Measurements from ENCODE around the gene CTDSPL. TPM values are rescaled to one million over a fixed set of nuclear protein-coding genes. Genes with fewer than 3 reads are reported as not detected.
A peak's percentile ranks its signal among the peaks of the same experiment; 100 is the strongest.

The CTDSPL gene
- total and polyA plus RNA-seq, 2 of the 13 experiments (the other 11 are each of a cell fraction or from before 2014, with no cell fraction given), result 26.1 to 142 TPM

DNA sequence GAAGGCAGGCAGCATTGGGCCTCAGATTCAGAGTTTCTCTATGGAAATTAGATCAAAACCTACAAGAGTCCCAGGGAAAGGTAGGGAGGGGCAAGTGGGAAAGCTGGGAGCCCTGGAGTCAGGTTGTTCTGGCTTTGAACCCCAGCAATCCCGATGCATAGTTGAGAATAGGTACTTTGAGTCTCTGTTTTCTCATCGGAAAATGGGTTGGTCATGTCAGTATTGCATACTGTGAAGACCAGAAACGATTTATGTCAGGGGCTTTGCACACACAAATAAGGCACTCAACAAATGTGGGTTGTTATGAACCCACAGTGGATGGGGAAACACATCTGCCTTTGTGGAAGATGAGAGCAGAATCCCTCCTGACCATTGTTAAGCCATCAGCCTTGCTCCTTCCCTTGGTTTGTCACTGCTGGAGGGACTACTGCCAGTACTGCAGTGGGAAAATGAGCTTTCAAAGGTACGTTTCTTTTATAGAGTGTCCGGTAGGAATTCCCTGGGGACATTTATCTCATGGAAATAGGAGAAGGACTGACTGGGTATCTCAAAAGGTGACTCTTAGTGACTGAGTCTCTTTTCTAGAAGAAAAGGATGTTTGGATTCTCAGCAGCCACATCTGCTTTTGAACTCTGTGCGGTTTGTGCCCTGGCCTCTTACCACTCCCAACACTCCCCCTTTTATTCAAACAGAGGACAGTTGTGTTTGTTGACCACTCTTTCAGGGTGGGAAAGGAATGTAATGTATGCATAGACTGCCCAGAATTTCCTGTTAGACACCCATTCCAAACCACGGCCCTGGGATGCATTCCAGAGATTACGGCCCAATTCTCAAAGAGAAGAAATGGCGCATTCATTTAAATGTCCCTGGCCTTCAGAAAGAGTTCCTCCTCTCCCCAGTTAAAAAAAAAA, 74.3 kb downstream of the CTDSPL start (continued):
- TF ChIP-seq, protein P1, sequence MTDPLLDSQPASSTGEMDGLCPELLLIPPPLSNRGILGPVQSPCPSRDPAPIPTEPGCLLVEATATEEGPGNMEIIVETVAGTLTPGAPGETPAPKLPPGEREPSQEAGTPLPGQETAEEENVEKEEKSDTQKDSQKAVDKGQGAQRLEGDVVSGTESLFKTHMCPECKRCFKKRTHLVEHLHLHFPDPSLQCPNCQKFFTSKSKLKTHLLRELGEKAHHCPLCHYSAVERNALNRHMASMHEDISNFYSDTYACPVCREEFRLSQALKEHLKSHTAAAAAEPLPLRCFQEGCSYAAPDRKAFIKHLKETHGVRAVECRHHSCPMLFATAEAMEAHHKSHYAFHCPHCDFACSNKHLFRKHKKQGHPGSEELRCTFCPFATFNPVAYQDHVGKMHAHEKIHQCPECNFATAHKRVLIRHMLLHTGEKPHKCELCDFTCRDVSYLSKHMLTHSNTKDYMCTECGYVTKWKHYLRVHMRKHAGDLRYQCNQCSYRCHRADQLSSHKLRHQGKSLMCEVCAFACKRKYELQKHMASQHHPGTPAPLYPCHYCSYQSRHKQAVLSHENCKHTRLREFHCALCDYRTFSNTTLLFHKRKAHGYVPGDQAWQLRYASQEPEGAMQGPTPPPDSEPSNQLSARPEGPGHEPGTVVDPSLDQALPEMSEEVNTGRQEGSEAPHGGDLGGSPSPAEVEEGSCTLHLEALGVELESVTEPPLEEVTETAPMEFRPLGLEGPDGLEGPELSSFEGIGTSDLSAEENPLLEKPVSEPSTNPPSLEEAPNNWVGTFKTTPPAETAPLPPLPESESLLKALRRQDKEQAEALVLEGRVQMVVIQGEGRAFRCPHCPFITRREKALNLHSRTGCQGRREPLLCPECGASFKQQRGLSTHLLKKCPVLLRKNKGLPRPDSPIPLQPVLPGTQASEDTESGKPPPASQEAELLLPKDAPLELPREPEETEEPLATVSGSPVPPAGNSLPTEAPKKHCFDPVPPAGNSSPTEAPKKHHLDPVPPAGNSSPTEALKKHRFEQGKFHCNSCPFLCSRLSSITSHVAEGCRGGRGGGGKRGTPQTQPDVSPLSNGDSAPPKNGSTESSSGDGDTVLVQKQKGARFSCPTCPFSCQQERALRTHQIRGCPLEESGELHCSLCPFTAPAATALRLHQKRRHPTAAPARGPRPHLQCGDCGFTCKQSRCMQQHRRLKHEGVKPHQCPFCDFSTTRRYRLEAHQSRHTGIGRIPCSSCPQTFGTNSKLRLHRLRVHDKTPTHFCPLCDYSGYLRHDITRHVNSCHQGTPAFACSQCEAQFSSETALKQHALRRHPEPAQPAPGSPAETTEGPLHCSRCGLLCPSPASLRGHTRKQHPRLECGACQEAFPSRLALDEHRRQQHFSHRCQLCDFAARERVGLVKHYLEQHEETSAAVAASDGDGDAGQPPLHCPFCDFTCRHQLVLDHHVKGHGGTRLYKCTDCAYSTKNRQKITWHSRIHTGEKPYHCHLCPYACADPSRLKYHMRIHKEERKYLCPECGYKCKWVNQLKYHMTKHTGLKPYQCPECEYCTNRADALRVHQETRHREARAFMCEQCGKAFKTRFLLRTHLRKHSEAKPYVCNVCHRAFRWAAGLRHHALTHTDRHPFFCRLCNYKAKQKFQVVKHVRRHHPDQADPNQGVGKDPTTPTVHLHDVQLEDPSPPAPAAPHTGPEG (CRISPR knock-in tag; IDR thresholded peaks at IDR 0.05), result no peak
- peak; percentile 51; the same call in 1 of the 2 replicates for TF ChIP-seq KDM6A (CRISPR knock-in tag; IDR thresholded peaks at IDR 0.05; ENCODE audit: low read depth)
- TF ChIP-seq ZNF775 (CRISPR knock-in tag; IDR thresholded peaks at IDR 0.05; ENCODE audit: borderline replicate concordance), result no peak
- no peak for TF ChIP-seq ZZZ3 (CRISPR knock-in tag; IDR thresholded peaks at IDR 0.05; ENCODE audit: borderline replicate concordance)
- no peak for TF ChIP-seq TCF12 (IDR thresholded peaks at IDR 0.05)
- no peak for TF ChIP-seq TCF12 (CRISPR knock-in tag; IDR thresholded peaks at IDR 0.05)
- no peak for TF ChIP-seq ZNF33A (CRISPR knock-in tag; IDR thresholded peaks at IDR 0.05; ENCODE audit: borderline replicate concordance)
- no peak for TF ChIP-seq NBN (conservative IDR thresholded peaks at IDR 0.05)
- no peak for TF ChIP-seq SIN3A (IDR thresholded peaks at IDR 0.05; ENCODE audit: borderline replicate concordance, low read depth, low read length)
- TF ChIP-seq, protein P2, sequence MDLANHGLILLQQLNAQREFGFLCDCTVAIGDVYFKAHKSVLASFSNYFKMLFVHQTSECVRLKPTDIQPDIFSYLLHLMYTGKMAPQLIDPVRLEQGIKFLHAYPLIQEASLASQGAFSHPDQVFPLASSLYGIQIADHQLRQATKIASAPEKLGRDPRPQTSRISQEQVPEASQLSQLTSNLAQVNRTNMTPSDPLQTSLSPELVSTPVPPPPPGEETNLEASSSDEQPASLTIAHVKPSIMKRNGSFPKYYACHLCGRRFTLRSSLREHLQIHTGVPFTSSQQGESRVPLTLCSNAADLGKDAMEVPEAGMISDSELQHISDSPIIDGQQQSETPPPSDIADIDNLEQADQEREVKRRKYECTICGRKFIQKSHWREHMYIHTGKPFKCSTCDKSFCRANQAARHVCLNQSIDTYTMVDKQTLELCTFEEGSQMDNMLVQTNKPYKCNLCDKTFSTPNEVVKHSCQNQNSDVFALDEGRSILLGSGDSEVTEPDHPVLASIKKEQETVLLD (CRISPR knock-in tag; IDR thresholded peaks at IDR 0.05; ENCODE audit: low read depth), result no peak
- no peak for TF ChIP-seq HNRNPUL1 (IDR thresholded peaks at IDR 0.05; ENCODE audit: low read depth, low read length)
- TF ChIP-seq ZNF350 (CRISPR knock-in tag; IDR thresholded peaks at IDR 0.05; ENCODE audit: borderline replicate concordance, low read depth), result no peak
- no peak for TF ChIP-seq HOXA7 (CRISPR knock-in tag; IDR thresholded peaks at IDR 0.05)
- TF ChIP-seq KDM4B (CRISPR knock-in tag; IDR thresholded peaks at IDR 0.05), result no peak
- no peak for TF ChIP-seq RNF2 (conservative IDR thresholded peaks at IDR 0.05; ENCODE audit: low read depth)
- no peak for TF ChIP-seq ZNF34 (CRISPR knock-in tag; IDR thresholded peaks at IDR 0.05; ENCODE audit: borderline replicate concordance)
- no peak for TF ChIP-seq ZNF776 (CRISPR knock-in tag; IDR thresholded peaks at IDR 0.05)
- no peak for TF ChIP-seq ZNF333 (CRISPR knock-in tag; IDR thresholded peaks at IDR 0.05; ENCODE audit: borderline replicate concordance)
- TF ChIP-seq PRPF4 (IDR thresholded peaks at IDR 0.05; ENCODE audit: low read depth, low read length, poor library complexity, severe bottlenecking), result no peak
- no peak for TF ChIP-seq ATF4 (CRISPR knock-in tag; IDR thresholded peaks at IDR 0.05)
- TF ChIP-seq ZFX (CRISPR knock-in tag; IDR thresholded peaks at IDR 0.05; ENCODE audit: low read depth), result peak; percentile 54; the same call in 1 of the 2 replicates

Measured in HepG2 (cell line).